ENCODE data around the gene AGAP3. TPM values are rescaled to one million over a fixed set of nuclear protein-coding genes. Genes with fewer than 3 reads are reported as not detected.

AGAP3 gene
- total and polyA plus RNA-seq, 4 donors, result 75.9 to 194 (median 110) TPM

- no peak overlapping the region for H3K27ac ChIP-seq (ENCODE audit: low read depth in 1 of 2, low read length in 1 of 2)
- peaks cover 0 to 3% (median 2%) of the 10 kb centered on the region in 4 donors for H3K36me3 ChIP-seq (ENCODE audit: control insufficient read depth in 4 of 4, insufficient read depth in 4 of 4, low read length in 4 of 4)
- no peak overlapping the region for H3K9ac ChIP-seq (ENCODE audit: insufficient read depth in 1 of 2, low read length in 2 of 2)
- ATAC-seq (ENCODE audit: insufficient read depth, low FRiP score), result no peak
- H3K4me3 ChIP-seq, result no peak overlapping the region
- H3K4me1 ChIP-seq (ENCODE audit: control insufficient read depth in 5 of 5, insufficient read depth in 5 of 5, low read length in 5 of 5), result peaks cover 0 to 16% (median 7%) of the 10 kb centered on the region in 5 donors
- H3K27me3 ChIP-seq (ENCODE audit: control insufficient read depth in 3 of 3, insufficient read depth in 3 of 3, low read length in 2 of 3), result peaks cover 0 to 3% (median 0%) of the 10 kb centered on the region in 3 donors
- peaks cover 0 to 3% (median 0%) of the 10 kb centered on the region in 4 donors for H3K9me3 ChIP-seq (ENCODE audit: control insufficient read depth in 4 of 4, insufficient read depth in 3 of 4, low read length in 3 of 4)
- no peak for DNase-seq
- TF ChIP-seq CTCF (IDR thresholded peaks at IDR 0.05; ENCODE audit: control extremely low read depth, extremely low read depth), result no peak
- 66 to 82% methylated on average over 15 of the region's 15 CpGs for WGBS, 2 donors
Observed at GRCh38 chr7:151109094-151110048, 23.1 kb downstream of the AGAP3 start.

GRCh38 chr7:151110236-151110940, 24.1 kb downstream of the AGAP3 start:
- no peak for DNase-seq
- Histone ChIP-seq H3K27me3 (ENCODE audit: control insufficient read depth in 3 of 3, insufficient read depth in 3 of 3, low read length in 2 of 3) (peaks cover 0 to 3% (median 0%) of the 10 kb centered on the region in 3 donors), H3K27ac (ENCODE audit: low read depth in 1 of 2, low read length in 1 of 2) (peak overlapping the region in 1 of 2 donors; percentile 16), H3K36me3 (ENCODE audit: control insufficient read depth in 4 of 4, insufficient read depth in 4 of 4, low read length in 4 of 4) (peaks cover 0 to 3% (median 0%) of the 10 kb centered on the region in 4 donors), H3K4me3 (no peak overlapping the region), H3K9me3 (ENCODE audit: control insufficient read depth in 4 of 4, insufficient read depth in 3 of 4, low read length in 3 of 4) (no peaks in the 10 kb centered on the region), H3K4me1 (ENCODE audit: control insufficient read depth in 5 of 5, insufficient read depth in 5 of 5, low read length in 5 of 5) (peaks cover 0 to 16% (median 7%) of the 10 kb centered on the region in 5 donors), H3K9ac (ENCODE audit: insufficient read depth in 1 of 2, low read length in 2 of 2) (no peak overlapping the region)
- ATAC-seq (ENCODE audit: insufficient read depth, low FRiP score), result no peak
- 77 to 82% methylated on average over 11 of the region's 11 CpGs for WGBS, 2 donors
- no peak for TF ChIP-seq CTCF (IDR thresholded peaks at IDR 0.05; ENCODE audit: control extremely low read depth, extremely low read depth)

GRCh38 chr7:151110941-151111645, 24.8 kb downstream of the AGAP3 start:
- 43 to 45% methylated on average over 18 to 20 of the region's 20 CpGs for WGBS, 2 donors
- peak; percentile 82 for TF ChIP-seq CTCF (IDR thresholded peaks at IDR 0.05; ENCODE audit: control extremely low read depth, extremely low read depth)

More at GRCh38 chr7:151110941-151111645, 24.8 kb downstream of the AGAP3 start:
- DNase-seq (peak; percentile 78 to 84 (median 78)), ATAC-seq (ENCODE audit: insufficient read depth, low FRiP score) (peak; percentile 67)
- Histone ChIP-seq H3K9ac (ENCODE audit: insufficient read depth in 1 of 2, low read length in 2 of 2) (no peak overlapping the region), H3K9me3 (ENCODE audit: control insufficient read depth in 4 of 4, insufficient read depth in 3 of 4, low read length in 3 of 4) (no peaks in the 10 kb centered on the region), H3K27ac (ENCODE audit: low read depth in 1 of 2, low read length in 1 of 2) (peak overlapping the region in 1 of 2 donors; percentile 16), H3K4me3 (no peak overlapping the region), H3K36me3 (ENCODE audit: control insufficient read depth in 4 of 4, insufficient read depth in 4 of 4, low read length in 4 of 4) (peaks cover 0 to 3% (median 0%) of the 10 kb centered on the region in 4 donors), H3K4me1 (ENCODE audit: control insufficient read depth in 5 of 5, insufficient read depth in 5 of 5, low read length in 5 of 5) (peaks cover 0 to 16% (median 10%) of the 10 kb centered on the region in 5 donors), H3K27me3 (ENCODE audit: control insufficient read depth in 3 of 3, insufficient read depth in 3 of 3, low read length in 2 of 3) (peaks cover 0 to 3% (median 0%) of the 10 kb centered on the region in 3 donors)
